Measurements from ENCODE around the gene SGF29. TPM values are rescaled to one million over a fixed set of nuclear protein-coding genes. Genes with fewer than 3 reads are reported as not detected.

The SGF29 gene
- total and polyA plus RNA-seq, 4 donors, result 17.8 to 46.6 (median 24.4) TPM

- ATAC-seq (ENCODE audit: insufficient read depth, low FRiP score) (no peak), DNase-seq (no peak)
- TF ChIP-seq CTCF (IDR thresholded peaks at IDR 0.05; ENCODE audit: control extremely low read depth, extremely low read depth), result no peak
- WGBS, 2 donors, result 88 to 95% methylated on average over 3 of the region's 3 CpGs
- Histone ChIP-seq H3K4me1 (ENCODE audit: control insufficient read depth in 5 of 5, insufficient read depth in 5 of 5, low read length in 5 of 5) (peaks cover 0 to 16% (median 9%) of the 10 kb centered on the region in 5 donors), H3K4me3 (no peak overlapping the region), H3K27me3 (ENCODE audit: control insufficient read depth in 3 of 3, insufficient read depth in 3 of 3, low read length in 2 of 3) (no peaks in the 10 kb centered on the region), H3K36me3 (ENCODE audit: control insufficient read depth in 4 of 4, insufficient read depth in 4 of 4, low read length in 4 of 4) (peaks cover 4 to 17% (median 9%) of the 10 kb centered on the region in 4 donors), H3K27ac (ENCODE audit: low read depth in 1 of 2, low read length in 1 of 2) (no peak overlapping the region), H3K9ac (ENCODE audit: insufficient read depth in 1 of 2, low read length in 2 of 2) (no peak overlapping the region), H3K9me3 (ENCODE audit: control insufficient read depth in 4 of 4, insufficient read depth in 3 of 4, low read length in 3 of 4) (no peaks in the 10 kb centered on the region)
Measured at GRCh38 chr16:28558456-28558855, 4.7 kb downstream of the SGF29 start.

GRCh38 chr16:28561557-28562187, 8.0 kb downstream of the SGF29 start:
- no peaks in the 10 kb centered on the region for H3K27me3 ChIP-seq (ENCODE audit: control insufficient read depth in 3 of 3, insufficient read depth in 3 of 3, low read length in 2 of 3)
- H3K4me1 ChIP-seq (ENCODE audit: control insufficient read depth in 5 of 5, insufficient read depth in 5 of 5, low read length in 5 of 5), result peaks cover 0 to 12% (median 7%) of the 10 kb centered on the region in 5 donors
- no peak overlapping the region for H3K9ac ChIP-seq (ENCODE audit: insufficient read depth in 1 of 2, low read length in 2 of 2)
- peak overlapping the region in 1 of 2 donors; percentile 68 for H3K27ac ChIP-seq (ENCODE audit: low read depth in 1 of 2, low read length in 1 of 2)
- H3K36me3 ChIP-seq (ENCODE audit: control insufficient read depth in 4 of 4, insufficient read depth in 4 of 4, low read length in 4 of 4), result peaks cover 4 to 22% (median 10%) of the 10 kb centered on the region in 4 donors
- no peak overlapping the region for H3K4me3 ChIP-seq
- ATAC-seq (ENCODE audit: insufficient read depth, low FRiP score), result no peak
- DNase-seq, result peak in 1 of 3 donors; percentile 25
- H3K9me3 ChIP-seq (ENCODE audit: control insufficient read depth in 4 of 4, insufficient read depth in 3 of 4, low read length in 3 of 4), result peaks cover 0 to 1% (median 0%) of the 10 kb centered on the region in 4 donors
- no peak for TF ChIP-seq CTCF (IDR thresholded peaks at IDR 0.05; ENCODE audit: control extremely low read depth, extremely low read depth)
- 40 to 48% methylated on average over 7 of the region's 7 CpGs for WGBS, 2 donors

GRCh38 chr16:28562199-28562598, 8.5 kb downstream of the SGF29 start:
- Histone ChIP-seq H3K27me3 (ENCODE audit: control insufficient read depth in 3 of 3, insufficient read depth in 3 of 3, low read length in 2 of 3) (no peaks in the 10 kb centered on the region), H3K9me3 (ENCODE audit: control insufficient read depth in 4 of 4, insufficient read depth in 3 of 4, low read length in 3 of 4) (peaks cover 0 to 2% (median 1%) of the 10 kb centered on the region in 4 donors), H3K9ac (ENCODE audit: insufficient read depth in 1 of 2, low read length in 2 of 2) (no peak overlapping the region), H3K27ac (ENCODE audit: low read depth in 1 of 2, low read length in 1 of 2) (peak overlapping the region in 1 of 2 donors; percentile 68), H3K4me1 (ENCODE audit: control insufficient read depth in 5 of 5, insufficient read depth in 5 of 5, low read length in 5 of 5) (peaks cover 0 to 12% (median 7%) of the 10 kb centered on the region in 5 donors), H3K4me3 (no peak overlapping the region), H3K36me3 (ENCODE audit: control insufficient read depth in 4 of 4, insufficient read depth in 4 of 4, low read length in 4 of 4) (peaks cover 4 to 24% (median 9%) of the 10 kb centered on the region in 4 donors)
- 77 to 88% methylated on average over 4 of the region's 4 CpGs for WGBS, 2 donors
- no peak for ATAC-seq (ENCODE audit: insufficient read depth, low FRiP score)
- DNase-seq, result no peak
- TF ChIP-seq CTCF (IDR thresholded peaks at IDR 0.05; ENCODE audit: control extremely low read depth, extremely low read depth), result no peak
